Measurements from ENCODE around the gene HSD3B2.

Gene HSD3B2

DNA sequence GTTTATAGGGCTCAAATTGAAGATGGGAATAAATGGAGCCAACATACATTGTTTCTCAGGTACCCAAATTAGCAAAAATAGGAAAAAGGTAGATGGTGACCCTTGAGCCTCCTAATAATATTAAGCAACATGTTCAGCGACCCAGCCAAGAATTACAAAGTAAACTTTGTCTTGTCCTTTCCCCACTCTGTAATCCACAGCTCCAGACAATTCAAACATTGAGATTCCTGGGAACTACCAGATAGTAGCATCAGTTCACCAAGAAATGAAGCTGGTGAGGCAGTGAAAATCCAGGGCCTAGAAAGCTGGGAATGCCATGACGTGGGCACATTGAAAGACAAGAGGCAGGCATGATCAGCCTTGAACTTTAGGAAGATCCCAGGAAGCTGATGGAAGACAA, 34.6 kb upstream of the HSD3B2 start:
- no peak for ATAC-seq (ENCODE audit: insufficient read depth, low read depth)
- Histone ChIP-seq H3K36me3 (ENCODE audit: insufficient read depth, low read length) (no peaks in the 10 kb centered on the region), H3K79me2 (ENCODE audit: insufficient read depth, low read length) (no peaks in the 10 kb centered on the region), H3K4me2 (ENCODE audit: insufficient read depth, low read length) (no peak overlapping the region), H3K27me3 (ENCODE audit: insufficient read depth, low read length, poor library complexity) (no peaks in the 10 kb centered on the region), H4K20me1 (ENCODE audit: insufficient read depth, low read length) (no peaks in the 10 kb centered on the region), H2AFZ (ENCODE audit: low read depth, low read length) (no peak overlapping the region), H3K9ac (ENCODE audit: low read depth, low read length) (no peak overlapping the region), H3K4me1 (ENCODE audit: insufficient read depth, low read length) (no peaks in the 10 kb centered on the region), H3K27ac (ENCODE audit: low read length) (no peak overlapping the region), H3K4me3 (ENCODE audit: low read depth in 1 of 2, low read length in 2 of 2) (no peak overlapping the region), H3K9me3 (ENCODE audit: insufficient read depth, low read length, severe bottlenecking) (no peaks in the 10 kb centered on the region)
- DNase-seq = no peak
- TF ChIP-seq, protein P1, sequence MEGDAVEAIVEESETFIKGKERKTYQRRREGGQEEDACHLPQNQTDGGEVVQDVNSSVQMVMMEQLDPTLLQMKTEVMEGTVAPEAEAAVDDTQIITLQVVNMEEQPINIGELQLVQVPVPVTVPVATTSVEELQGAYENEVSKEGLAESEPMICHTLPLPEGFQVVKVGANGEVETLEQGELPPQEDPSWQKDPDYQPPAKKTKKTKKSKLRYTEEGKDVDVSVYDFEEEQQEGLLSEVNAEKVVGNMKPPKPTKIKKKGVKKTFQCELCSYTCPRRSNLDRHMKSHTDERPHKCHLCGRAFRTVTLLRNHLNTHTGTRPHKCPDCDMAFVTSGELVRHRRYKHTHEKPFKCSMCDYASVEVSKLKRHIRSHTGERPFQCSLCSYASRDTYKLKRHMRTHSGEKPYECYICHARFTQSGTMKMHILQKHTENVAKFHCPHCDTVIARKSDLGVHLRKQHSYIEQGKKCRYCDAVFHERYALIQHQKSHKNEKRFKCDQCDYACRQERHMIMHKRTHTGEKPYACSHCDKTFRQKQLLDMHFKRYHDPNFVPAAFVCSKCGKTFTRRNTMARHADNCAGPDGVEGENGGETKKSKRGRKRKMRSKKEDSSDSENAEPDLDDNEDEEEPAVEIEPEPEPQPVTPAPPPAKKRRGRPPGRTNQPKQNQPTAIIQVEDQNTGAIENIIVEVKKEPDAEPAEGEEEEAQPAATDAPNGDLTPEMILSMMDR (IDR thresholded peaks at IDR 0.05; ENCODE audit: borderline replicate concordance, extremely low read depth, low read length, poor library complexity, severe bottlenecking) = no peak
- TF ChIP-seq EZH2 (IDR thresholded peaks at IDR 0.05; ENCODE audit: borderline replicate concordance, low read depth, low read length, severe bottlenecking) = no peak

DNA sequence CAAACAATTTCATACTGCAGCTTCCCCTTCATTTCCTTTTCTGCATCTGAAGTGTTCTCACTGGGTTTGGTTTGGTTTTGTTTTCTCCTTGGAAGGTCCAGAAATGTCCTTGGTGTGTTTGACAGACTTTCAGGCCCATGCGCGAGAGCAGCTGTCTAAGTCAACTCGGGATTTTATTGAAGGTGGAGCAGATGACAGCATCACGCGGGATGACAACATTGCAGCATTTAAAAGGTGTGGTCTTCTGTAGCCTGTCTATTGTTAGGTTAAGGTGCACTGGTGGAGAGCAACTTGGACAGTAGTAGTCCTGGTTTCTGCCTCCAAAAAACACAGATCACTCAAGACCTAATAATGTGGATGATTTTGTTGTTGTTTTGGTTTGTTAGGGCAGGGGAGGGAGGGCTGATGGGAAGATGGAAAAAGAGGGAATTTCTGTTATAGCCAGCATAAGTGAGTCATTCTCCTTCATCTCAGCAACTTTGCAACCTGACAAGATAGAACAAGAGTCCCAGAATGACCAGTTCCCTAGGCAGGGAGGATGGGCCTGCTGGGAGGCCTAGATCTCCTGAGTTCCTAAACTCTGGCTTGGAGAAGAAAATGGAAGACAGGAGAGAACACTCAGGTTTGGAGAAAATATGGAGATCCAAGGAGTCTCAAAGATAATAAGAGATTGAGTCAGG, 33.8 kb upstream of the HSD3B2 start:
- Histone ChIP-seq H3K4me3 (ENCODE audit: low read depth in 1 of 2, low read length in 2 of 2) (no peak overlapping the region), H3K27me3 (ENCODE audit: insufficient read depth, low read length, poor library complexity) (no peaks in the 10 kb centered on the region), H4K20me1 (ENCODE audit: insufficient read depth, low read length) (no peaks in the 10 kb centered on the region), H3K27ac (ENCODE audit: low read length) (no peak overlapping the region), H2AFZ (ENCODE audit: low read depth, low read length) (no peak overlapping the region), H3K9me3 (ENCODE audit: insufficient read depth, low read length, severe bottlenecking) (no peaks in the 10 kb centered on the region), H3K4me1 (ENCODE audit: insufficient read depth, low read length) (no peaks in the 10 kb centered on the region), H3K79me2 (ENCODE audit: insufficient read depth, low read length) (no peaks in the 10 kb centered on the region), H3K9ac (ENCODE audit: low read depth, low read length) (no peak overlapping the region), H3K4me2 (ENCODE audit: insufficient read depth, low read length) (no peak overlapping the region), H3K36me3 (ENCODE audit: insufficient read depth, low read length) (no peaks in the 10 kb centered on the region)
- ATAC-seq (ENCODE audit: insufficient read depth, low read depth) (no peak), DNase-seq (no peak)
- TF ChIP-seq, protein P1 (IDR thresholded peaks at IDR 0.05; ENCODE audit: borderline replicate concordance, extremely low read depth, low read length, poor library complexity, severe bottlenecking) = no peak
- TF ChIP-seq EZH2 (IDR thresholded peaks at IDR 0.05; ENCODE audit: borderline replicate concordance, low read depth, low read length, severe bottlenecking) = no peak

DNA sequence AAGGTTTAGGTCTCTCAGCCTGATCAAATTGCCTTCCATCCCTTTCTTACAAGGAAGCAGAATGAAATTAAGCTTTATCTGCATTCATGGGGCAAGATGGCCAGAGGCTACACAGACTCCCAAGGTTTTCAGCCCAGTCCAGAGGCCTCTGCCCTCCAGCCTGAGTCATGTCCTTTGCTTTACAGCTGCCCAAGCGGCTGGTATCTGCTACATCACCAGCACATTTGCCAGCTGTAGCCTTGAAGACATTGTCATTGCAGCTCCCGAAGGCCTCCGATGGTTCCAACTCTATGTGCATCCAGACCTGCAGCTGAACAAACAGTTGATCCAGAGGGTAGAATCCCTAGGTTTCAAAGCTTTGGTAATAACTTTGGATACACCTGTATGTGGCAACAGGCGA, 30.4 kb upstream of the HSD3B2 start:
- no peaks in the 10 kb centered on the region for H3K27me3 ChIP-seq (ENCODE audit: insufficient read depth, low read length, poor library complexity)
- TF ChIP-seq, protein P1 (IDR thresholded peaks at IDR 0.05; ENCODE audit: borderline replicate concordance, extremely low read depth, low read length, poor library complexity, severe bottlenecking) = no peak
- no peak for TF ChIP-seq EZH2 (IDR thresholded peaks at IDR 0.05; ENCODE audit: borderline replicate concordance, low read depth, low read length, severe bottlenecking)
- ATAC-seq (ENCODE audit: insufficient read depth, low read depth) (no peak), DNase-seq (no peak)
- no peaks in the 10 kb centered on the region for H3K9me3 ChIP-seq (ENCODE audit: insufficient read depth, low read length, severe bottlenecking)
- H3K27ac ChIP-seq (ENCODE audit: low read length) = no peak overlapping the region
- H3K4me3 ChIP-seq (ENCODE audit: low read depth in 1 of 2, low read length in 2 of 2) = no peak overlapping the region
- no peaks in the 10 kb centered on the region for H3K79me2 ChIP-seq (ENCODE audit: insufficient read depth, low read length)
- H2AFZ ChIP-seq (ENCODE audit: low read depth, low read length) = no peak overlapping the region
- H4K20me1 ChIP-seq (ENCODE audit: insufficient read depth, low read length) = no peaks in the 10 kb centered on the region
- no peaks in the 10 kb centered on the region for H3K36me3 ChIP-seq (ENCODE audit: insufficient read depth, low read length)
- H3K9ac ChIP-seq (ENCODE audit: low read depth, low read length) = no peak overlapping the region
- H3K4me1 ChIP-seq (ENCODE audit: insufficient read depth, low read length) = no peaks in the 10 kb centered on the region
- H3K4me2 ChIP-seq (ENCODE audit: insufficient read depth, low read length) = no peak overlapping the region

Data from DND-41 (cell line).